Iris pigment epithelial cell (primary cell): ENCODE measurements around the gene LCORL.
"Not testable (repeated sequence)": the region's sequence is repeated elsewhere in the genome, so short reads cannot be mapped to it uniquely, and the experiment has no call there.

Source experiments
- DNase-seq: peaks from one replicate; pipeline ENCODE4 v3.0.0-alpha.2; 2011; ENCODE audit warnings: low read depth

The LCORL gene

GRCh38 chr4:17851959-17852358 lies 169.6 kb downstream of the LCORL start:
- no peak for DNase-seq

- DNase-seq = not testable (repeated sequence)
These were observed 171.3 kb downstream of the LCORL start for GRCh38 chr4:17850295-17850694.

- DNase-seq = peak; percentile 25
These were observed 175.3 kb downstream of the LCORL start for GRCh38 chr4:17846266-17846665.

- DNase-seq = no peak
These were observed 197.5 kb downstream of the LCORL start for GRCh38 chr4:17823871-17824669.

GRCh38 chr4:17817027-17817426 lies 204.5 kb downstream of the LCORL start:
- DNase-seq = peak; percentile 82

GRCh38 chr4:17816142-17816541 lies 205.4 kb downstream of the LCORL start:
- no peak for DNase-seq

- peak; percentile 50 for DNase-seq
These were observed 207.4 kb downstream of the LCORL start for GRCh38 chr4:17814140-17814539.

GRCh38 chr4:17812801-17813200 lies 208.8 kb downstream of the LCORL start:
- no peak for DNase-seq

- no peak for DNase-seq
These were observed 209.4 kb downstream of the LCORL start for GRCh38 chr4:17812125-17812524.

- DNase-seq = peak; percentile 36
These were observed 210.4 kb downstream of the LCORL start for GRCh38 chr4:17811078-17811603.

- DNase-seq = peak; percentile 99
These were observed 211.1 kb downstream of the LCORL start, which contains the start of the genes DCAF16 and NCAPG for GRCh38 chr4:17810260-17811077. Gene DCAF16, minus strand, starts transcription at chr4:17810757. Its CDS starts 6,616 bp downstream, at chr4:17804141. Gene NCAPG, plus strand, starts transcription at chr4:17810979. Its CDS starts 99 bp downstream, at chr4:17811078.

GRCh38 chr4:17809667-17810066 lies 211.9 kb downstream of the LCORL start:
- DNase-seq = no peak

GRCh38 chr4:17807446-17807845 lies 214.1 kb downstream of the LCORL start:
- DNase-seq = peak; percentile 30

GRCh38 chr4:17805580-17806155 lies 215.9 kb downstream of the LCORL start:
- DNase-seq = no peak

- no peak for DNase-seq
These were observed 223.7 kb downstream of the LCORL start for GRCh38 chr4:17797808-17798207.

- DNase-seq = no peak
These were observed 226.8 kb downstream of the LCORL start for GRCh38 chr4:17794730-17795129.
